Stimulated activated naive CD8-positive, alpha-beta T cell treated with anti-CD3 and anti-CD28 coated beads, Interleukin-15, amount 100 ng/mL, for 72 hours (primary cell): Measurements from ENCODE around the gene IST1.
"Not testable (repeated sequence)": the region's sequence is repeated elsewhere in the genome, so short reads cannot be mapped to it uniquely, and the experiment has no call there.

Source experiments
- ATAC-seq: fragments of 150-1000 bp; cut with Tn5 transposase; 2 replicates; pipeline ENCODE4 v1.10.0; 2021; ENCODE audit warnings: mild to moderate bottlenecking, moderate library complexity
- DNase-seq, 2 donors: peaks; one replicate each; pipeline ENCODE4 v3.0.0; 2021 to 2022
- H3K27ac Mint-ChIP-seq, 2 donors: one replicate each; pipeline ENCODE4 v1.8.0; 2022; ENCODE audit warnings: mild to moderate bottlenecking in 2 of 2, mixed read lengths in 2 of 2, moderate library complexity in 2 of 2
- H3K27me3 Mint-ChIP-seq: one replicate; pipeline ENCODE4 v1.8.0; 2022; ENCODE audit warnings: mixed read lengths
- H3K4me1 Mint-ChIP-seq: one replicate; pipeline ENCODE4 v1.8.0; 2022; ENCODE audit warnings: mild to moderate bottlenecking, mixed read lengths
- H3K4me3 Mint-ChIP-seq, 2 donors: one replicate each; pipeline ENCODE4 v1.8.0; 2022; ENCODE audit warnings: mild to moderate bottlenecking in 2 of 2, mixed read lengths in 2 of 2, moderate library complexity in 1 of 2
- H3K9me3 Mint-ChIP-seq, 2 donors: one replicate each; pipeline ENCODE4 v1.8.0; 2022; ENCODE audit warnings: mixed read lengths in 2 of 2

Gene IST1

GRCh38 chr16:71867175-71867574, 28.2 kb upstream of the IST1 start:
- not testable (repeated sequence) for DNase-seq, ATAC-seq, H3K27me3 Mint-ChIP-seq, H3K27ac Mint-ChIP-seq, H3K4me3 Mint-ChIP-seq, H3K9me3 Mint-ChIP-seq
- H3K4me1 Mint-ChIP-seq, result peaks cover 10% of the 10 kb centered on the region

GRCh38 chr16:71867939-71868338, 27.4 kb upstream of the IST1 start:
- DNase-seq, result no peak
- H3K27ac Mint-ChIP-seq, result no peak overlapping the region

GRCh38 chr16:71869089-71869488, 26.2 kb upstream of the IST1 start:
- DNase-seq (no peak), ATAC-seq (no peak)
- Mint-ChIP-seq H3K27ac (no peak overlapping the region), H3K9me3 (no peaks in the 10 kb centered on the region), H3K4me3 (no peak overlapping the region), H3K27me3 (no peaks in the 10 kb centered on the region), H3K4me1 (peaks cover 24% of the 10 kb centered on the region)

More at GRCh38 chr16:71867939-71868338, 27.4 kb upstream of the IST1 start:
- no peaks in the 10 kb centered on the region for H3K27me3 Mint-ChIP-seq
- ATAC-seq, result no peak
- H3K9me3 Mint-ChIP-seq, result no peaks in the 10 kb centered on the region
- no peak overlapping the region for H3K4me3 Mint-ChIP-seq
- peaks cover 18% of the 10 kb centered on the region for H3K4me1 Mint-ChIP-seq

- Mint-ChIP-seq H3K4me1 (peaks cover 24% of the 10 kb centered on the region), H3K27me3 (no peaks in the 10 kb centered on the region), H3K4me3 (no peak overlapping the region), H3K27ac (no peak overlapping the region), H3K9me3 (no peaks in the 10 kb centered on the region)
- DNase-seq, result no peak
- no peak for ATAC-seq
Measured at GRCh38 chr16:71870818-71871217, 24.5 kb upstream of the IST1 start.

- peak overlapping the region in 1 of 2 donors; percentile 44 for H3K27ac Mint-ChIP-seq
- no peaks in the 10 kb centered on the region for H3K9me3 Mint-ChIP-seq
- H3K27me3 Mint-ChIP-seq, result no peaks in the 10 kb centered on the region
- DNase-seq (no peak), ATAC-seq (no peak)
- peaks cover 24% of the 10 kb centered on the region for H3K4me1 Mint-ChIP-seq
- peak overlapping the region in 1 of 2 donors; percentile 62 for H3K4me3 Mint-ChIP-seq
Measured at GRCh38 chr16:71873199-71873598, 22.1 kb upstream of the IST1 start.

GRCh38 chr16:71878911-71879310, 16.4 kb upstream of the IST1 start:
- H3K4me3 Mint-ChIP-seq, result no peak overlapping the region
- H3K27me3 Mint-ChIP-seq, result no peaks in the 10 kb centered on the region
- DNase-seq (no peak), ATAC-seq (no peak)
- H3K9me3 Mint-ChIP-seq, result no peaks in the 10 kb centered on the region
- no peak overlapping the region for H3K27ac Mint-ChIP-seq
- peaks cover 41% of the 10 kb centered on the region for H3K4me1 Mint-ChIP-seq

GRCh38 chr16:71880176-71880575, 15.2 kb upstream of the IST1 start:
- no peak for DNase-seq
- H3K9me3 Mint-ChIP-seq, result no peaks in the 10 kb centered on the region
- no peak for ATAC-seq
- H3K4me1 Mint-ChIP-seq, result peaks cover 52% of the 10 kb centered on the region
- H3K27me3 Mint-ChIP-seq, result peaks cover 4% of the 10 kb centered on the region
- H3K4me3 Mint-ChIP-seq, result no peak overlapping the region
- no peak overlapping the region for H3K27ac Mint-ChIP-seq

- Mint-ChIP-seq H3K4me3 (peak overlapping the region; percentile 85), H3K9me3 (no peaks in the 10 kb centered on the region), H3K4me1 (peaks cover 55% of the 10 kb centered on the region), H3K27ac (peak overlapping the region in 1 of 2 donors; percentile 59), H3K27me3 (peaks cover 17% of the 10 kb centered on the region)
- ATAC-seq (peak; percentile 62), DNase-seq (peak; percentile 83 to 84)
Measured at GRCh38 chr16:71882505-71883167, 12.7 kb upstream of the IST1 start.

- peaks cover 17% of the 10 kb centered on the region for H3K27me3 Mint-ChIP-seq
- DNase-seq (peak; percentile 54 to 59), ATAC-seq (peak; percentile 58)
- H3K4me3 Mint-ChIP-seq, result peak overlapping the region; percentile 85
- peak overlapping the region in 1 of 2 donors; percentile 54 for H3K27ac Mint-ChIP-seq
- H3K9me3 Mint-ChIP-seq, result no peaks in the 10 kb centered on the region
- H3K4me1 Mint-ChIP-seq, result peaks cover 55% of the 10 kb centered on the region
Measured at GRCh38 chr16:71883168-71883848, 12.0 kb upstream of the IST1 start.

GRCh38 chr16:71883849-71884638, 11.3 kb upstream of the IST1 start, which contains the start of gene ZNF821:
TSS of gene ZNF821 (minus strand) at chr16:71884182. CDS start at chr16:71879946, 4,236 bp downstream.
- ATAC-seq (peak; percentile 69), DNase-seq (peak; percentile 75 to 77)
- peak within 1 kb of the TSS; percentile 96 to 97 for H3K27ac Mint-ChIP-seq
- peaks cover 17% of the 10 kb centered on the region for H3K27me3 Mint-ChIP-seq
- H3K4me3 Mint-ChIP-seq, result peak within 1 kb of the TSS; percentile 99
- H3K9me3 Mint-ChIP-seq, result no peaks in the 10 kb centered on the region
- H3K4me1 Mint-ChIP-seq, result peaks cover 53% of the 10 kb centered on the region

GRCh38 chr16:71885261-71885650, 10.1 kb upstream of the IST1 start:
- Mint-ChIP-seq H3K27ac (peak overlapping the region in 1 of 2 donors; percentile 19), H3K27me3 (peaks cover 17% of the 10 kb centered on the region), H3K9me3 (no peaks in the 10 kb centered on the region), H3K4me1 (peaks cover 43% of the 10 kb centered on the region), H3K4me3 (peak overlapping the region; percentile 99)
- ATAC-seq, result no peak
- DNase-seq, result no peak

- Mint-ChIP-seq H3K27me3 (peaks cover 17% of the 10 kb centered on the region), H3K27ac (no peak overlapping the region), H3K9me3 (no peaks in the 10 kb centered on the region), H3K4me1 (peaks cover 18% of the 10 kb centered on the region), H3K4me3 (no peak overlapping the region)
- ATAC-seq, result no peak
- DNase-seq, result no peak
Measured at GRCh38 chr16:71889147-71889546, 6.2 kb upstream of the IST1 start.

- Mint-ChIP-seq H3K4me3 (peak overlapping the region; percentile 98 to 99), H3K4me1 (peaks cover 29% of the 10 kb centered on the region), H3K9me3 (no peaks in the 10 kb centered on the region), H3K27me3 (no peaks in the 10 kb centered on the region), H3K27ac (peak overlapping the region in 1 of 2 donors; percentile 99)
- ATAC-seq, result no peak
- DNase-seq, result no peak
Measured at GRCh38 chr16:71893888-71894228, 1.5 kb upstream of the IST1 start.

GRCh38 chr16:71894229-71894920, 956 bp upstream of the IST1 start:
- DNase-seq, result peak; percentile 33 to 43
- Mint-ChIP-seq H3K4me1 (peaks cover 31% of the 10 kb centered on the region), H3K27me3 (no peaks in the 10 kb centered on the region), H3K4me3 (peak overlapping the region; percentile 98 to 99), H3K9me3 (no peaks in the 10 kb centered on the region), H3K27ac (peak overlapping the region; percentile 99)
- ATAC-seq, result peak; percentile 5

- DNase-seq, result no peak
- peak; percentile 33 for ATAC-seq
Measured at GRCh38 chr16:71895679-71896365, 491 bp downstream of the IST1 start.

More at GRCh38 chr16:71895679-71896365, 491 bp downstream of the IST1 start:
- H3K27ac Mint-ChIP-seq, result peak overlapping the region; percentile 99
- no peaks in the 10 kb centered on the region for H3K9me3 Mint-ChIP-seq
- H3K27me3 Mint-ChIP-seq, result no peaks in the 10 kb centered on the region
- H3K4me3 Mint-ChIP-seq, result peak overlapping the region; percentile 98 to 99
- peaks cover 44% of the 10 kb centered on the region for H3K4me1 Mint-ChIP-seq
